NT2/D1 (cell line): Measurements from ENCODE around the gene AK3.

ENCODE experiments used
- SUZ12 ChIP-seq: IDR thresholded peaks from 2 replicates; pipeline ENCODE4 v1.6.1; 2011; ENCODE audit not compliant: insufficient read length, insufficient read depth; ENCODE audit errors: extremely low read depth
- YY1 ChIP-seq: IDR thresholded peaks from 2 replicates; pipeline ENCODE4 v1.6.1; 2011; ENCODE audit not compliant: insufficient read length, insufficient read depth
- ZNF274 ChIP-seq: IDR thresholded peaks from 2 replicates; pipeline ENCODE4 v1.6.1; 2011; ENCODE audit warnings: mild to moderate bottlenecking, low read depth, low read length

- TF ChIP-seq ZNF274 (no peak), YY1 (no peak), SUZ12 (no peak)
Observed at GRCh38 chr9:4701526-4701925, 39.5 kb downstream of the AK3 start.
